RWPE2 (cell line): ENCODE results near the gene IL17C.

Source experiments
- ATAC-seq: fragments of 200-7000 bp; cut with Tn5 transposase; 3 replicates; pipeline ENCODE4 v1.9.1; 2021; ENCODE audit warnings: low read depth
- DNase-seq: peaks from one replicate; pipeline ENCODE4 v3.0.0-alpha.2; 2020; ENCODE audit warnings: low spot score
- H3K27ac ChIP-seq: fragments of 450-650 bp; 2 replicates; pipeline ENCODE4 v1.5.1; 2017; ENCODE audit warnings: mild to moderate bottlenecking; ENCODE audit not compliant: poor library complexity, severe bottlenecking
- H3K27me3 ChIP-seq: fragments of 250-450 bp; sonication (Bioruptor Pico); 2 replicates; pipeline ENCODE4 v1.5.1; 2021; ENCODE audit warnings: mild to moderate bottlenecking, moderate library complexity; ENCODE audit not compliant: insufficient read depth, poor library complexity, severe bottlenecking
- H3K36me3 ChIP-seq: fragments of 250-450 bp; sonication (Bioruptor Pico); 2 replicates; pipeline ENCODE4 v1.5.1; 2020; ENCODE audit warnings: low read depth, mild to moderate bottlenecking, moderate library complexity
- H3K4me1 ChIP-seq: fragments of 250-450 bp; sonication (Bioruptor Pico); 2 replicates; pipeline ENCODE4 v1.5.1; 2021; ENCODE audit warnings: mild to moderate bottlenecking, moderate library complexity; ENCODE audit not compliant: insufficient read depth, poor library complexity, severe bottlenecking
- H3K4me3 ChIP-seq: fragments of 250-450 bp; sonication (Bioruptor Pico); 2 replicates; pipeline ENCODE4 v1.5.1; 2021; ENCODE audit warnings: mild to moderate bottlenecking, moderate library complexity; ENCODE audit not compliant: severe bottlenecking
- H3K9me3 ChIP-seq: fragments of 250-450 bp; sonication (Bioruptor Pico); 2 replicates; pipeline ENCODE4 v1.5.1; 2021; ENCODE audit warnings: mild to moderate bottlenecking, moderate library complexity; ENCODE audit not compliant: severe bottlenecking
- TF ChIP-seq, protein P1 (sequence below): fragments of 450-650 bp; IDR thresholded peaks from one replicate; pipeline ENCODE4 v1.5.1; 2017; ENCODE audit warnings: mild to moderate bottlenecking, moderate library complexity; ENCODE audit not compliant: poor library complexity, severe bottlenecking

The IL17C gene

DNA sequence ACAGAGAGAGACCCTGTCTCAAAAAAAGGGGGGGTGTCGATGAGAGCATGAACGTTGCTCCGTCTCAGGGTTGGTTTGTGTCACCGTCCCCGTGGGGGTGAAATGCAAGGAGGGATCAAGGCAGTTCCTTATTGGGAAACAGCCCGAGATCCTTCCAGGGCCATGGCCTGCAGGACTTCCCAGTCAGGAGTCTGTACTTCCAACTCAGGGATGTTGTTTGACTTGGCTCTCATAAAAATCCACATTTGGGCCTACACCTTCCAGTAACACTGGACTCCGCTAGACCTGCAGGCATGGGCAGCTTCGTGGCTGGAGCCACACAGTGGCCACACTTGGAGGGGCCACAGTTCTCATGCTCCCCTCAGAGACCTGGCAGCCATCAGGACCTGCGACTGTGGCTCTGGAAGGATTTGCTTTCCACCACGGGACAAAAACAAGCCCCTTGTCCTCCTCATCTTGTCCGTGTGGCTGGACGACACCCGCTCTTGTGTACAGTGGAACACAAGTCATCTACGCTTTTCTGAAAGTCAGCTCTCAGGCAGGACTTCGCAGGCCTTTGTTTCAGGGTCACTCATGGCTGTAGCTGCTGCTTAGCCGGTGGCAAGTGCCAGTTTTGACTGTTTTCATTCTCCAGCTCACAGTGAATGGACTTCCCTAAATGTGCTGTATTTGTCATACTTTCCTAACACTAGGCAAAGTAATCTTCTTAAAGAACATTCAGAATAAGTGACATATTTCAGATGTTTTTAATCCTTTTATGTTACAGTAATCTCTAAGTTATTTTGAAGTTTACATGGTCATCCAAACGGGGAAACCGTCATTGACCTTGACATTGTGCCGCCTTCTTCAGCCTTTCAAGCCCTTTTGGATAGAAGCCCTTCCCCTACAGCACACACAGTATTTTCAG is 24.2 kb upstream of the IL17C start:
- ATAC-seq (no peak), DNase-seq (no peak)
- Histone ChIP-seq H3K36me3 (peaks cover 35% of the 10 kb centered on the region), H3K9me3 (no peaks in the 10 kb centered on the region), H3K27ac (no peak overlapping the region), H3K27me3 (no peaks in the 10 kb centered on the region), H3K4me1 (no peaks in the 10 kb centered on the region), H3K4me3 (no peak overlapping the region)
- TF ChIP-seq, protein P1, sequence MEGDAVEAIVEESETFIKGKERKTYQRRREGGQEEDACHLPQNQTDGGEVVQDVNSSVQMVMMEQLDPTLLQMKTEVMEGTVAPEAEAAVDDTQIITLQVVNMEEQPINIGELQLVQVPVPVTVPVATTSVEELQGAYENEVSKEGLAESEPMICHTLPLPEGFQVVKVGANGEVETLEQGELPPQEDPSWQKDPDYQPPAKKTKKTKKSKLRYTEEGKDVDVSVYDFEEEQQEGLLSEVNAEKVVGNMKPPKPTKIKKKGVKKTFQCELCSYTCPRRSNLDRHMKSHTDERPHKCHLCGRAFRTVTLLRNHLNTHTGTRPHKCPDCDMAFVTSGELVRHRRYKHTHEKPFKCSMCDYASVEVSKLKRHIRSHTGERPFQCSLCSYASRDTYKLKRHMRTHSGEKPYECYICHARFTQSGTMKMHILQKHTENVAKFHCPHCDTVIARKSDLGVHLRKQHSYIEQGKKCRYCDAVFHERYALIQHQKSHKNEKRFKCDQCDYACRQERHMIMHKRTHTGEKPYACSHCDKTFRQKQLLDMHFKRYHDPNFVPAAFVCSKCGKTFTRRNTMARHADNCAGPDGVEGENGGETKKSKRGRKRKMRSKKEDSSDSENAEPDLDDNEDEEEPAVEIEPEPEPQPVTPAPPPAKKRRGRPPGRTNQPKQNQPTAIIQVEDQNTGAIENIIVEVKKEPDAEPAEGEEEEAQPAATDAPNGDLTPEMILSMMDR: no peak

DNA sequence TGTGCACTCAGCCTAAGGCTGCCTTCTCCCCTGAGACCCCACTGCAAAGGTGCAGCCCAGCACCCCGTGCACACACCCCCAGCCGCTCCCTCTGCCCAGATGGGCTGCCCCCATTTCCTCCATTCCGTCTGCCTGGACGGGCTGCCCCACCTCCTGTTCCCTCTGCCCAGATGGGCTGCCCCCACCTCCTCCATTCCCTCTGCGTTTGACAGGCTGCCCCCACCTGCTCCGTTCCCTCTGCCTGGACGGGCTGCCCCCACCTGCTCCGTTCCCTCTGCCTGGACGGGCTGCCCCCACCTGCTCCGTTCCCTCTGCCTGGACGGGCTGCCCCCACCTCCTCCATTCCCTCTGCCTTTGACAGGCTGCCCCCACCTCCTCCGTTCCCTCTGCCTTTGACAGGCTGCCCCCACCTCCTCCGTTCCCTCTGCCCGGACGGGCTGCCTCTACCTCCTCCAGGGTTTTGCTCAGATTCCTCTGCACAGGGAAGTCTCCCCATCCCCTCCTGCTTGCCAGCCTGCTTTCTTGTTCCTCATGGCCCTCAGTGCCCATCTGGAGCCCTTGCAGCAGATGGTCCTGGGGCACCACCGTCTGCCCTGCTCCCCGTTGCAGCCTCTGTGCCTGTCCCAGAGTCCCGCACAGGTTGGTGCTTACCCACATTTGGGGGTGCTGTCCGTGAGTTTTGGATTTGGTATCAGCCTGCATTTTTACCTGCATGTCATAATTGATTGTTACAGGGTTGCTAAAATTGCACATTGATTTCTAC is 23.4 kb upstream of the IL17C start:
- H3K27ac ChIP-seq: no peak overlapping the region
- ATAC-seq (no peak), DNase-seq (no peak)
- H3K9me3 ChIP-seq: no peaks in the 10 kb centered on the region
- H3K4me3 ChIP-seq: no peak overlapping the region
- no peaks in the 10 kb centered on the region for H3K4me1 ChIP-seq
- H3K27me3 ChIP-seq: no peaks in the 10 kb centered on the region
- TF ChIP-seq, protein P1: no peak
- peaks cover 30% of the 10 kb centered on the region for H3K36me3 ChIP-seq

DNA sequence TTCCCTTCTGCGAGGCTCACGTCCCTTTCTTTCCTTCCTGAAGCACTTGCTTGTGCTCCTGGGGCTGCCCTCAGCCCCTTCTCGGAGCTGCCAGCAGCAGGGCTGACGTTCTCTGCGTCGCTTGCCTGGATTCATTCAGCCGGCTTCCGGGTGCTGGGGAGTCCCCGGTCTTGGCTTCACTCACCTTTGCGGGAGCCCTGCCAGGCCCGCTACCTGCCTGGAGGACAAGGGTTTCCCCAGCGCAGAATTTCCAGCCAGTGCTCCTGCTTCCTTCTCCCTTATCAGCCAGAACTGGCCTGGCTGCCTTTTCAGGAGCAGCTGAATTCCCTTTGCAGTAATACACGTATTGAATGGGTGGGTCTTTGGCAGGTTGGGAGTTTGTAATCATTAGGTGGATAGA is 22.1 kb upstream of the IL17C start:
- Histone ChIP-seq H3K27me3 (no peaks in the 10 kb centered on the region), H3K27ac (no peak overlapping the region), H3K36me3 (peaks cover 24% of the 10 kb centered on the region), H3K9me3 (no peaks in the 10 kb centered on the region), H3K4me1 (no peaks in the 10 kb centered on the region), H3K4me3 (no peak overlapping the region)
- TF ChIP-seq, protein P1: no peak
- DNase-seq: no peak
- no peak; the same call in 1 of the 3 replicates for ATAC-seq

DNA sequence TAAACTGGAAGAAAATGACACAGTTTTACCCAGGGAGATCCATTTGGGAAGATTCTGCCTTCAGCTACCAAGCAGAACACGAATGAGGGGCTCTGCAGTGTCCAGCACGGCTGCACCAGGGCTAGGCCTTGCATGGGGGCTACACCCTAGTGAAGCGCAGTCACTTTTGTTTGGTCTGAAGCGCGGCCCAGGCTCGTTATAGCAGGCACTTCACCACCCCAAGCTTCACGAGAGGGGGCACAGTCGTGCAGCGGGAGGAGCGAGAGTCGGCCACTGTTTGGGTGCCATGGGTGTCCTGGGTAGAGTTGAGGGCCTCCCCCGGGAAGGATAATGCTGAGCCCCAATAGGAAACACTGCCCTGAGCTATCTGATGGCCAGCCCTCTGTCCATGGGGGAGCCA is 21.6 kb upstream of the IL17C start:
- Histone ChIP-seq H3K4me1 (no peaks in the 10 kb centered on the region), H3K4me3 (no peak overlapping the region), H3K9me3 (no peaks in the 10 kb centered on the region), H3K36me3 (peaks cover 28% of the 10 kb centered on the region), H3K27ac (no peak overlapping the region), H3K27me3 (no peaks in the 10 kb centered on the region)
- DNase-seq: no peak
- no peak for ATAC-seq
- TF ChIP-seq, protein P1: no peak
